Measurements from ENCODE around the gene MAML1.
A peak's percentile ranks its signal among the peaks of the same experiment; 100 is the strongest.

Gene MAML1

GRCh38 chr5:179791881-179792611 lies 59.4 kb downstream of the MAML1 start:
- DNase-seq (ENCODE audit: low read depth, low spot score): no peak

GRCh38 chr5:179792612-179793467 lies 60.2 kb downstream of the MAML1 start:
- no peak overlapping the region for H3K4me3 ChIP-seq (ENCODE audit: low read depth, low read length)
- in situ Hi-C loops (cut with HindIII; ENCODE audit: low sequenced_read_pairs): no loop called here
- no peak for DNase-seq (ENCODE audit: low read depth, low spot score)
- no peak for TF ChIP-seq CTCF (IDR thresholded peaks at IDR 0.05; ENCODE audit: low read depth, low read length)

More at GRCh38 chr5:179791881-179792611, 59.4 kb downstream of the MAML1 start:
- TF ChIP-seq CTCF (IDR thresholded peaks at IDR 0.05; ENCODE audit: low read depth, low read length): no peak
- H3K4me3 ChIP-seq (ENCODE audit: low read depth, low read length): no peak overlapping the region
- in situ Hi-C loops (cut with HindIII; ENCODE audit: low sequenced_read_pairs): no loop called here

- DNase-seq (ENCODE audit: low read depth, low spot score): peak; percentile 68
- TF ChIP-seq CTCF (IDR thresholded peaks at IDR 0.05; ENCODE audit: low read depth, low read length): no peak
- no peak within 1 kb of the TSS for H3K4me3 ChIP-seq (ENCODE audit: low read depth, low read length)
- in situ Hi-C loops (cut with HindIII; ENCODE audit: low sequenced_read_pairs): no loop called here
These were observed 61.0 kb downstream of the MAML1 start, which contains the start of gene LTC4S for GRCh38 chr5:179793468-179794139. TSS of gene LTC4S (plus strand) at chr5:179793986. CDS start at chr5:179794081, 95 bp downstream.

GRCh38 chr5:179794171-179794570 lies 61.5 kb downstream of the MAML1 start:
- DNase-seq (ENCODE audit: low read depth, low spot score): no peak
- in situ Hi-C loops (cut with HindIII; ENCODE audit: low sequenced_read_pairs): no loop called here
- no peak overlapping the region for H3K4me3 ChIP-seq (ENCODE audit: low read depth, low read length)
- TF ChIP-seq CTCF (IDR thresholded peaks at IDR 0.05; ENCODE audit: low read depth, low read length): no peak

- no peak overlapping the region for H3K4me3 ChIP-seq (ENCODE audit: low read depth, low read length)
- DNase-seq (ENCODE audit: low read depth, low spot score): no peak
- no peak for TF ChIP-seq CTCF (IDR thresholded peaks at IDR 0.05; ENCODE audit: low read depth, low read length)
- in situ Hi-C loops (cut with HindIII; ENCODE audit: low sequenced_read_pairs): no loop called here
These were observed 62.0 kb downstream of the MAML1 start for GRCh38 chr5:179794575-179794974.

Data from astrocyte of the spinal cord (primary cell).